Measurements from ENCODE around the gene CASK.

DNA sequence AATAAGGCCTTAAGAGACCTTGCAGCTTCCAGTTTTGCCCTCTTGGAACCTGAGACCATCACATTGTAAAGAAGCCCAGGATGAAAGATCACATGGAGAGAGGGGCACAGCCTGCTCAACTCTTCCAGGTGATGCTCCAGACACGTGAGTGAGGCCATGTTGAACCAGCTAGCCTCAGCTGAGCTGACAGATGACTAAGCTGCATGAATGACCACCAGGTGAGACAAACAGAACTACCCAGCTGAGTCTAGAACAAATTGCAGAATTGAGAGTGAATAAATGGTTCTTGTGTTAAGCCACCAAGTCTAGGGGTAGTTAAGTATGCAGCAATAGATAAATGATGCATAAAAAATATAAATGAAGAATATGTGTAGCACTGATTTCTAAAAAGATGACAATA is 216.1 kb downstream of the CASK start:
- TF ChIP-seq, protein P1, sequence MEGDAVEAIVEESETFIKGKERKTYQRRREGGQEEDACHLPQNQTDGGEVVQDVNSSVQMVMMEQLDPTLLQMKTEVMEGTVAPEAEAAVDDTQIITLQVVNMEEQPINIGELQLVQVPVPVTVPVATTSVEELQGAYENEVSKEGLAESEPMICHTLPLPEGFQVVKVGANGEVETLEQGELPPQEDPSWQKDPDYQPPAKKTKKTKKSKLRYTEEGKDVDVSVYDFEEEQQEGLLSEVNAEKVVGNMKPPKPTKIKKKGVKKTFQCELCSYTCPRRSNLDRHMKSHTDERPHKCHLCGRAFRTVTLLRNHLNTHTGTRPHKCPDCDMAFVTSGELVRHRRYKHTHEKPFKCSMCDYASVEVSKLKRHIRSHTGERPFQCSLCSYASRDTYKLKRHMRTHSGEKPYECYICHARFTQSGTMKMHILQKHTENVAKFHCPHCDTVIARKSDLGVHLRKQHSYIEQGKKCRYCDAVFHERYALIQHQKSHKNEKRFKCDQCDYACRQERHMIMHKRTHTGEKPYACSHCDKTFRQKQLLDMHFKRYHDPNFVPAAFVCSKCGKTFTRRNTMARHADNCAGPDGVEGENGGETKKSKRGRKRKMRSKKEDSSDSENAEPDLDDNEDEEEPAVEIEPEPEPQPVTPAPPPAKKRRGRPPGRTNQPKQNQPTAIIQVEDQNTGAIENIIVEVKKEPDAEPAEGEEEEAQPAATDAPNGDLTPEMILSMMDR (IDR thresholded peaks at IDR 0.05 in 8 of 11, conservative IDR thresholded peaks at IDR 0.05 in 3 of 11) = no peak
- TF ChIP-seq POLR2A (IDR thresholded peaks at IDR 0.05) = no peak
